Hematopoietic multipotent progenitor cell treated with erythropoietin and hydrocortisone succinate and interleukin-3 and kit ligand, for 15 days (in vitro differentiated cells): Measurements from ENCODE around the gene MMP7.
"Not testable (repeated sequence)": the region's sequence is repeated elsewhere in the genome, so short reads cannot be mapped to it uniquely, and the experiment has no call there.

ENCODE experiments used
- DNase-seq: peaks from one replicate; pipeline ENCODE4 v3.0.0-alpha.2; 2015; ENCODE audit warnings: low spot score

MMP7 gene

DNA sequence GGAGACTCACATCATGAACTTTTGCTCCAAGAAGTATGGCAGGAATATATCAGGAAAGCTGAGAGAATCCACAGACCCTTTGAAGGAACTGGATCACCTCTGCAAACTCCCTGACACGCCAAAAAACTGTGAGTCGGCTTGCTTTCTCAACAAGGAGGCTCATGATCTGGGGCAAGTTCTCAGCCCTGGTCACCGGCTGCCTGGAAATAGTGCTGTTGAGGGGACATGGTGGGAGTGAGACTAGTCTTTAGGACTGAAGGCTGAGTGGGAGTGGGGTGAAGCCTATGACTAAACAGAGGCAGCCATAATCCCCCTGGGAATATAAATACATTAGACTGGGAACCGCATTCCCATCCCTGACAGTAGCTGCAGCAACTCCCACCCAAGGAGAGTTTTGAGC lies 8.4 kb upstream of the MMP7 start:
- DNase-seq = no peak

DNA sequence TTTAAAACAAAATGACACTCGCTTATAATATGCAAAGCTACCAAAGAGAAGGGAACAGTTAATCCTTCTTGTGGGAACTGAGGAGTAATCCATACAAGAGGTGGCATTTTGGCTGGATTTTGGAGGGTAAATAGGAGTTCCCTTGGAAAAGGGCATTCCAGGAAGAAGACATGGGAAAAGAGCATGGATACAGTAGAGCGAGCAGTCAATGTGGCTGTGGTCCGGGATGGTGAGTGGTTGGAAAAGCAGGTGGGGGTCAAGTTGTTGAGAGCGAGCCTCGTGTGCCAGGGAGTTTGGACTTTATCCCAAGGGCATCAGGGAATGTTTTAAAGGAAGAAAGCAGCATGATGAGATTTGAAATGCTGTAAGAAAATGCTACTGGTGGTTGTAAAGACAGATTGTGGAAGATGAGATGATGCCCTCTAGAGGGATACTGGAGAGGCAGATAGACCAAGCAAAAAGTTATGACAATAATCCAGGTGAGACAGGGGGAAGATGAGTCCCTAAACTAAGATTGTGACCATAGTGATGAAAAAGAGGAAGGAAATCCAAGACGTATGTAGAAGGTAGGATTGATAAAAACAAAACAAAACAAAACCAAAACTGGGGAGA lies 3.8 kb upstream of the MMP7 start:
- DNase-seq = no peak

DNA sequence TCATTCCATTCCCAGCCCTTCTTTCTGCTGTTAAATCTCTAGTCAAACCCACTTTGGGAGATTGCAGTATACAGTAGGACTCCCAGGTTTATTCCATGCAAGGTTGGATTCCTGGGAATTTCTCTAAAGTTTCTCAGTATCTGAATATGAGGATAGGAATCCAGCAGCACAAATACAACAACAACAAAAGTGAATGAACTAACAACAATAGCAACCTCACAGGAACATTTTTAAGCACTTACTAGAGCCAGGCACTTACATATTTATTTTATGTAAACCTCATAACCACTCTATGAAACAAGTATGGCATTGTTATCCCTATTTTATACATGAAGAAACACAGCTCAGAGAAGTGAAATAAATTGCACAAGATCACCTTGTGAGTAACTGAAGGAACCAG lies 1.9 kb downstream of the MMP7 start:
- no peak for DNase-seq

DNA sequence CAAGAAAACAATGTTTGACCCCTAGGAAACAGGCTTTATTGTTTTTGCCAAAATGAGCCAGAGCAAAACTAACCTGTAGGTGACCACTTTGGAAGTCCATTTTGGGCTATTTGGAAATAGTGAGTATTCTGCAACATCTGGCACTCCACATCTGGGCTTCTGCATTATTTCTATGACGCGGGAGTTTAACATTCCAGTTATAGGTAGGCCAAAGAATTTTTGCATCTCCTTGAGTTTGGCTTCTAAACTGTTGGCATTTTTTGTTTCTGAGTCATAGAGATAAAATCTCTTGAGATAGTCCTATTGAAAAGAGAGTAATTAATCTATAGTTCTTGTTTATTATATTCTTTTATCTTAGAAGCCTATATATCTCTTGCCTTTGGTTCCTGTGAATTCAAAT lies 2.9 kb downstream of the MMP7 start:
- DNase-seq = no peak

DNA sequence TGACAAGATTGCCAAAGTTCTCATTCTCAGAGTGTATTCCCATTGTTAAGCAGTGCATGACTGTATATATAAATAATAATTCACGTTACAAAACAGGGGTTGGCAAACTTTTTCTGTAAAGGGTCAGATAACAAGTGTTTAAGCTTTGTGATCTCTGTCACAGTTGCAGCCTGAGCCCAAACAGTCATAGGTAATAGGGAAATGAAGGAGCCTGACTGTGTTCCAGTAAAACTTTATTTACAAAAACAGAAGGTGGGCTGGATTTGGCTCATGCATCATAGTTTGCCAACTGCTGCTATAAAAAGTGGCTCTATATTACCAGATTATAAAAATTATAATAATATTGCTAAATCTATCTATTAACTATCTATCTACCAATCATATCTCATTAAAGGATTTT lies 3.5 kb downstream of the MMP7 start:
- no peak for DNase-seq

DNA sequence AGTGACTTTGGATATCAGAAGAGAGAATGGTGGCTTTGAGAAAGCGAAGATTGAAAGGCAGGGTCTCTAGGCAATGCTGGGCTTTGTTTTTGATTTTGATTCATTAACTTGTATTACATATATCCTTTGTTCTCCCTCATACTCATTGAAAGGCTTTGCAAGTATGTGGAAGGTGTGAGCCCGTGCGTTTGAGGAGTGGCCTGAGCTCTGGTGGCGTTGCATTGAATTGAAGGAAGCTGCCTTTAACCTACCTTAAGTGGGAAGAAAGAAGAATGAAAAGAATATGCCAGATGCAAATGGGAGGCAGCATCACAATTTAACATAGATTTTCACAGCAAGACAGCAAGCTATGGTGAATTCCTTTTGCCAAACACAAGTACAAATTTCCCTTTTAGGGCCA lies 6.7 kb downstream of the MMP7 start:
- no peak for DNase-seq

DNA sequence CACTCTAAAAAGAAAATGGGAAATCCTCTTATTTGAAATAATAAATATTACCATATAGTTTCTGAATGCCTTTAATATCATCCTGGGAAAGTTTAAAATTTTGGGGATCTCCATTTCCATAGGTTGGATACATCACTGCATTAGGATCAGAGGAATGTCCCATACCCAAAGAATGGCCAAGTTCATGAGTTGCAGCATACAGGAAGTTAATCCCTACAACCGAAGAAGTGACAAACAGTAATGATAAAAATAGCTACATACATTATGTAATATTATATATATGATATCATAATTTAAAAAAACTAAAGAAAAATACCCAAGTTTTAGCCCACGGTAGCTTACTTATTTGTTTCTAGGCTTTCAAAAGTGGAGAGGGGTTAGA lies 7.4 kb downstream of the MMP7 start:
- no peak for DNase-seq

DNA sequence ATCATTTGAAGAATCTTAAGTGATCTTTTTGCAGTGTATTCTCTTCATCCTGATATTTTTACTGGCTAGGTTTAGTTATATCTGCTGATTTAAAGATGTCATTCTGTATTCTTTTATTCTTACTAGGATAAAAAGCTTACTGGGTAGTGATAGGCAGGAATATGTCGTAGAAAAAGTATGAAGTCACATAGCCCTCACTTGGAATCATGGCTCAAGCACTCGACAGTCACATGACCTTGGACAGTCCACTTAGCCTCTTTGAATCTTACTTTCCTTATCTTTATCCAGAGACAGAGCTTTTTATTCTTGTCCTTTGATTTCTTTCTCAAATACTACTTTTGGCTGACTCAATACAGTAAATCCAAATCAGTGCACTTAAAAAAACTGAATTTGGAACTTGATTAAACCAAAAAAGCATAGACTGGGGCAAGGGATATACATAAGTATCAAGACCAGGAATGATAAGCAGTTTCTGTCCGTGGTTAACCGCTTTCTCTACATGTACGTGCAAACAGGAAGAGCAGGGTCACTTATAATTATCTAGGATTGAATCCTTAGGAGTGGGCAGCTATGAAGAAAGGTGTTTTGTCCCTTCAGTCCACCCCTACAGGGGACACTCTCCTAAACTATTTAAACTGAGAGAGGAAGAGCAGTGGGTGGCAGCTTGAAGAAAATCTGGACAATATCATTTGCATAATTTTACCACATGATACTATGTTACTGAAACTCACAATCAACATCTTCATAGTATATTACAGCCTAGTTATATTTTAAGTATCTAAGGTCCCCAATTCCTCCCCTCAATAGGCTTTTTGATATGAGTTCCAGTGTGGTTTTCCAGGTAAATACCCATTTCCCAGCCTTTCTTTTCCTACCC lies 8.0 kb downstream of the MMP7 start:
- DNase-seq = no peak

DNA sequence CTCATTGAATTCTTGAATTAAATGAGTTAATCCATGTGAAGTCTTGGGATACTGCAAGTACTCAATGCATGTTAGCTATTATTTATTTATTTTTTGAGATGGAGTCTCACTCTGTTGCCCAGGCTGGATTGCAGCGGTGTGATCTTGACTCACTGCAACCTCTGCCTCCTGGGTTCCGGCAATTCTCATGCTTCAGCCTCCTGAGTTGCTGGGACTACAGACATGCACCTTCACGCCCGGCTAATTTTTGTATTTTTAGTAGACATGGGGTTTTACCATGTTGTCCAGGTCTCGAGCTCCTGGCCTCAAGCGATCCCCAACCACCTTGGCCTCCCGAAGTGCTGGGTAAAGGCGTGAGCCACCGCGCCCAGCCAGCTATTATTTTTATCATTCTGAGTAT lies 9.4 kb downstream of the MMP7 start:
- no peak for DNase-seq

DNA sequence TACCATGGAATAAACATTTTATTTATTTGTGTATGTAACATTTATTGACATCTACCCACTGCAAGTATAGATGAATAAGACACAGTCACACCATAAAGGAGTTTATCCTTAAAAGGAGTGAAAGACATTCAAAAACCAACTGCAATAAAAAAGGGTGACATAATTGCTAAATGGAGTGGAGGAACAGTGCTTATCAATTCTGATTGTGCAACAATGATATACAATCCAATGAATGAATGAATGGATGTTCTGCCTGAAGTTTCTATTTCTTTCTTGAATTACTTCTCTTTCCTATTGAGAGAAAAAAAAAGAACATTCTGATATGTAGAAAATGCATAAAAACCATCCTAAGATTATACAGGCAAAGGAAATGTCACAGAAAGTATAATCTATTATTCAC lies 10.0 kb downstream of the MMP7 start:
- no peak for DNase-seq

DNA sequence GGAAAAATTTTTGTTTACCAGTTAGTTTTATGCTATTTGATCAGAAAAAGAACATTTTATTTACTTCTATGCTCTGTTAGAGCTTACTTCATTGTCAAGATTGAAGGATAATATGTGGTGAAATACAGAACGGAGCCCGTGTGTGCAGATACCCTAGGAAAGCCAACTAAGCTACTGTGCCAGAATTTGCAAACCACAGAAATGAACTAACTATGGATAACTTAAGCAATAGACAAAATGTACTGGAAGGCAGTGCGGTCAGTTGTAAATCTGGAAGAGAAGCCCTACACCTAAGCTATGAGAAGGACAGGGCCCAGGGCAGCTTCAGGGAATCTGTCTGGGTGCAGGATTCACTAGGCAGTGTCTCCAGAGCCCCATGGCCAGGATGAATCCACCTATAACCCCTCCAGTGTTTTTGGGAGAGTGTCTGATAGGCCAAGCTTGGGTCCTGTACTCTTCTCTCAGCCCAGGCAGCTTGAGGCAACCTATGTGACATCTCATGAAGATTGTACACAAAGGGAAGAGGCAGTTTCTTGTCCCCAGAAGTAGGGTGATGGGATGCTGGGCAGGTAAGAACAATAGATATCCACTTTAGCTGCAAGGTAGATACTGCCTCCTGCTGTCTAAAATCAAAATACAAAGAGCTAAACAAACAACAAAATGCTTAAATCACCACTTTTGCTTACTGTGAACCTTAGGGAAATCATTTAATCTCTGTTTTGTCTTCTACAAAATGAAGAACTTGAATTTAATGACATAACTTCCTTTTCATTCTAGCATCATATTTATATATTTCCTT lies 12.1 kb downstream of the MMP7 start:
- no peak for DNase-seq

DNA sequence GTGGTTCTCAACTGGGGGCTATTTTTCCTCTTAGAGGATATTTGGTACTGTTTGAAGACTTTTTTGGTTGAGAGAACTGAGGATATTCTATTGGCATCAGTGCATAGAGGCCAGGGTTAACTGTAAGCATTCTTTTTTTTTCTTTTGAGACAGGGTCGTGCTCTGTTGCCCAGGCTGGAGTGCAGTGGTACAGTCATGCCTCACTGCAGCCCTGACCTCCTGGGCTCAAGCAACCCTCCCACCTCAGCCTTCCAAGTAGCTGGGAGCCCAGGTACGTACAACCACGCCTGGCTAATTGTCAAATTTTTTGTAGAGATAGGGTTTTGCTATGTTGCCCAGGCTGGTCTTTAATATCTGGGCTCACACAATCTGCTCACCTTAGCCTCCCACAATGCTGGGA lies 12.9 kb downstream of the MMP7 start:
- DNase-seq = no peak

DNA sequence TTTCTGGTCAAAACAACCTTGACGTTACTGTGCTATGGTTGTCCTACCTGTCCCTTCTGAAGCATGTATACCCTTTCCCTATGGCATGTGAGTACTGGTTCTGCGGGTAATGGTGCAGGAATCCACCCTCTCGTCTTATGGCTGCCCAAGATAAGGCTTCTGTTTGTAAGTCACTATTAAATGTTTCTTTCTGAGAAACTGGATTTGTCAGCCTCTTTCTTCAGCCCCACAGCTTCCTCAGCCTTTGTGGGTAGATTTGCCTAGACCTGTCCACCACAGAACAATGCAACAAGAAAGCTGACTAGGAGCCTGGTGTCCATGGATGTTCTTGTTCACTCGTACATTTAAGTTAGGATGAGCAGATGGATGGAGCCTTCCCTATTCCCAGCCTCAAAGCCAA lies 14.4 kb downstream of the MMP7 start:
- no peak for DNase-seq

DNA sequence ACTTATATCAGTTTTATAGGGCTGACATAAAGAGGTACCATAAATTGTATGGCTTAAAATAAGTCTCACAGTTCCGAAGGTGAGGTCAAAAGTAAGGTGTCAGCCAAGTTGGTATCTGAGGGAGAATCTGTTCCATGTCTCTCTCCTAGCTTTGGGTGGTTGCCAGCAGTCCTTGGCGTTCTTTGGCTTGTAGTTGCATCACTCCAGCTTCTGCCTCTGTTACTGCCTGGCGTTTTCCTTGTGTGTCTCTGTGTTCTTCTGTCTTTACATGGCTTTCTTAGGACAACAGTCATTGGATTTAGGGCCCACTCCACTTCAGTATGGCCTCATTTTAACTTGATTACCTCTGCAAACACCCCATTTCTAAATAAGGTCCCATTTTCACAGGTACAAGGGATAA lies 16.7 kb downstream of the MMP7 start:
- DNase-seq = no peak

DNA sequence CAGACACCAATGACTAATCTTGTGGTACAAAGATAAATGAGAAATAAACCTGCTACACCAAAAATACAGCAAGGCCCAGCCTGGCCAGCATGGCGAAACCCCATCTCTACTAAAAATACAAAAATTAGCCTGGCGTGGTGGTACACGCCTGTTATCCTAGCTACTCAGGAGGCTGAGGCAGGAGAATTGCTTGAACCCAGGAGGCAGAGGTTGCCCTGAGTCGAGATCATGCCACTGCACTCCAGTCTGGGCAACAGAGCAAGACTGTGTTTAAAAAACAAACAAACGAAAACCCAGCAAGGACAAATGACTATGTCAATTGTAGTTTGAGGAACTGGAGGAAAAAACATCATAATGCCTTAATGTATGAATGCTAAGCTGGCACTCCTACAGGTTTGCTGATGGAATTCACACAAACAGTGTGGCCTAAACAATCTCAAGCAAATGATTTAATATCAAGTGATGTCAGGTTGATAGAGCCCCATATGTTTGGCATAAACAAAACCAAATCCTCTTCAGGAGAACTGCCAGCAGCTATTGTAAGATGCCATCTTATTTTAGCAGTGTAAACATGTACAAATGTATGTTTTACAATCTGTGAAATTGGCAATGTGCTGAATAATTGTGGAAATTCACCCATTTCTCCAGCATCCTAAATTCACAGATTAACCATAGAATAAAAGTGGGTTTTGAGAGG lies 20.0 kb downstream of the MMP7 start:
- no peak for DNase-seq

DNA sequence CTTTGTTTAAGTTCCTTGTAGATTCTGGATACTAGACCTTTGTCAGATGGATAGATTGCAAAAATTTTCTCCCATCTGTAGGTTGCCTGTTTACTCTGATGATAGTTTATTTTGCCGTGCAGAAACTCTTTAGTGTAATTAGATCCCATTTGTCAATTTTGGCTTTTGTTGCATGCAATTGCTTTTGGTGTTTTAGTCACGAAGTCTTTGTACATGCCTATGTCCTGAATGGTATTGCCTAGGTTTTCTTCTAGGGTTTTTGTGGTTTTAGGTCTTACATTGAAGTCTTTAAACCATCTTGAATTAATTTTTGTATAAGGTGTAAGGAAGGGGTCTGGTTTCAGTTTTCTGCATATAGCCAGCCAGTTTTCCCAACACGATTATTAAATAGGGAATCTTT lies 27.7 kb downstream of the MMP7 start:
- DNase-seq = not testable (repeated sequence)

DNA sequence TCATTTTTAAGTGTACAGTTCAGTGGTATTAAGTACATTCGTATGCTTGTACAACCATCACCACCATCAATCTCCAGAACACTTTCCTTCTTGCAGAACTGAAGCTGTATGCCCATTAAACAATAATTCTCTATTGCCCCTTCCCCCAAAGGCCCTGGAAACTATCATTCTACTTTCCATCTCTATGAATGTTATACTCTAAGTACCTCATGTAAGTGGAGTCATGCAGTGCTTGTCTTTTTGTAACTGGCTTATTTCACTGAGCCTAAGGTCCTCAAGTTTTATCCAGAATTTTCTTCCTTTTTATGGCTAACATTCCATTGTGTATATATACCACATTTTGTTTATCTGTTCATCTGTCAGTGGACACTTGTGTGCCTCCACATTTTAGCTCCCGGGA lies 29.7 kb downstream of the MMP7 start:
- DNase-seq = no peak

DNA sequence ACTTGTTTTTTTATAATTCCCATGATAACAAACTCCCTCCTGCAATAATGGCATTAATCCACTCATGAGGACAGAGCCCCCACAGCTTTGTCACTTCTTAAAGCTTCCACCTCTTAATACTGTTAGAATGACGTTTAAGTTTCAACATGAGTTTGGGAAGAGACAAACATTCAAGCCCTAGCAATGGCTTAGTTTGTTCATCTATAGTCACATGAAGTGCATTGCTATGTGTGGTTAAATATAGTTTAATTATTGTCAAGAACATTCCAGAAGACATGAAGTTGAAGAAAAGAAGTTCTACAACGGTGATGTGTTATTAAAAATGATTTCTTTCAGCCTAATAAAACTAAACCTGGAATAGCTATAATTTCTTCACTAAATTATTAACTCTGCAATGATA lies 30.6 kb downstream of the MMP7 start:
- no peak for DNase-seq

DNA sequence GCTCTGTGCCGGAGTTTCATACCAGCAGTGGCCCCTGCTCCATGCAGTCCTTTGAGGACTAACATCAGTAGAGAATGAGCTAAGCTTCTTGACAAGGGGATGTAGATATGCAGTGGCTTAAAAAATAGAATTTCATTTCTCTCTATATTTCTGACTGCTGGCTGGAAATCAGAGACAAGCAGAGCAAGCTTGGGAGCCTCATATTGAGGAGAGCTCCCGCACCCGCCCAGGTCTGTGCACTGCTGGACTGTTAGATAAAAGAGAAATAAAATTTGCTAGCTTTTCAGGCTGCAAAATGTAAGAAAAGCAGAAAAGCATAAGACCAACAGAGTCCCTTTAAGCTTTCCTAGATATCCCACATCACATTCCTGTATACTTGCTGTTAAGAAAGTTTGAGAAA lies 31.4 kb downstream of the MMP7 start:
- no peak for DNase-seq

DNA sequence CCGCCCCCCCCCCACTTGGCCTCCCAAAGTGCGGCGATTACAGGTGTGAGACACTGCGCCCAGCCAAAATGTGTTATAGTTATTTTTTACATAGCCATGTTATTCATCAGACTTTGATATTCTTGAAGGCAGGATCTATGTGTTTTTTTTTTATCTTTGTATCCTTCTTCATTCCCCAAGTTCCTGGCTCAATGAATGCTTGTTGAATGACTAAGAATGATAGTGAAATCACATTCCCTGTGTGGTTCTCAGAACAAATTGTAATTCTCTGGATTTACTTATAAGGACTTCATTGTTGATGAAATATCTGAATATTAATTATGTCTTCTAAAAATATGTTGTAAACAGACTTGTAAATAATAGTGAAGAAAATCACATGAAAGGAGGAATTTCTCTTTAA lies 33.5 kb downstream of the MMP7 start:
- DNase-seq = no peak

DNA sequence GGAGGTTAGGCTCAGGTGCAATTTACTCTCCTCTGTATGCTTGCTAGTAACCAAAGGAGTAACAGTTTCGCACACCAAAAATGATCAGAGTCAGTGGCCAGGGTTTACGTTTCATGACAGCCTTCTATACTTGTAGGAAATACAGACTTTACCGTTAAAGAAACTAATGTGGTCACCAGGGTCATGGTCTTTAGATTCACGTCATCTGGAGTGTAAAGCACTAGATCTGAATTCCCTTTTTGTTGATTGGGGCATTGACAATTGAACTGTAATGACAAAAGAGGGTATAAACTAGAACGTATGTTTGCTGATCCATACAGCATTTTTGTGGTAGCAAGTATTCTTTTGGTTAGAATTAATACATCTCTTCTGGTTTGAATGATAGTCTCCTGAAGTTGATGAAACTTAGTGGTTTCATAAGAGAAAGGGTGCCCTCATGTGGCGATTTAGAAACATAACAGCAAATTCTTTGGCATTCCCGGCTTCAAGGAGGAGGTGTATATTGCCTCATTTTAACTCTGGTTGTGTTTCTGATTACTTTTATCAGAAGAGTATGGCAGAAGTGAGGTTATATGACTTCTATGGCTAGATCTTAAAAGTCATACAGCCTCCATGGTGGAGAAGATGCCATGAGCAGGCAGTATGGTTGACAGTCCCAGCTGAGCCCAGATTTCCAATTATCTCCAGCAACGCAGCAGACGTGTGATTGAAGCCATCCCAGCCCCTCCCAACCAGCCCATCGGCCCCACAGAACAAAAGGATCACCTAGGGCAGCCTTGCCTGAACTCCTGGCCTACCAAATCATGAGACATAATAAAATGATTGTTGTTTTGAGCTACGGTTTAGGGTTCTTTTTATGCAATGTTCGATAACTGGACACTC lies 35.1 kb downstream of the MMP7 start:
- peak; percentile 76 for DNase-seq

DNA sequence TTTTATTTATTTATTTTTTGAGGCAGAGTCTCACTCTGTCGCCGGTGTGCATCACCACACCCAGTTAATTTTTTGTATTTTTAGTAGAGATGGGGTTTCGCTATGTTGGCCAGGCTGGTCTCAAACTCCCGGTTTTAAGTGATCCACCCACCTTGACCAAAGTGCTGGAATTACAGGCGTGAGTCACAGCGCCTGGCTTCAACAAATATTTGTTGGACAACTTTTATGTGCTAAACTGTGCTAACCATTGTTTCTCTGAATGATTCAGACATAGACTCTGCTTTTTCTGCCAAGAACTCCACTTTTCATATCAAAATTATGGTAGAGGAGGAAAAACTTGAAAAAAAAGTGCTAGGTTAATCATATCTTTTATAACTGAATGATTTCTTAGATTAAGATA lies 36.3 kb downstream of the MMP7 start:
- DNase-seq = no peak
